NCI-H1436 treated with DMSO at 0.1 percent for 48 hours (cell line): ENCODE measurements around the gene DYSF.
"Not testable (repeated sequence)": the region's sequence is repeated elsewhere in the genome, so short reads cannot be mapped to it uniquely, and the experiment has no call there.

ENCODE experiments used
- DNase-seq: peaks from one replicate; lab custom pipeline; 2025; lab: John Stamatoyannopoulos, UW

The DYSF gene

GRCh38 chr2:71472019-71472418 is 18.7 kb downstream of the DYSF start:
- DNase-seq, result no peak

DNA sequence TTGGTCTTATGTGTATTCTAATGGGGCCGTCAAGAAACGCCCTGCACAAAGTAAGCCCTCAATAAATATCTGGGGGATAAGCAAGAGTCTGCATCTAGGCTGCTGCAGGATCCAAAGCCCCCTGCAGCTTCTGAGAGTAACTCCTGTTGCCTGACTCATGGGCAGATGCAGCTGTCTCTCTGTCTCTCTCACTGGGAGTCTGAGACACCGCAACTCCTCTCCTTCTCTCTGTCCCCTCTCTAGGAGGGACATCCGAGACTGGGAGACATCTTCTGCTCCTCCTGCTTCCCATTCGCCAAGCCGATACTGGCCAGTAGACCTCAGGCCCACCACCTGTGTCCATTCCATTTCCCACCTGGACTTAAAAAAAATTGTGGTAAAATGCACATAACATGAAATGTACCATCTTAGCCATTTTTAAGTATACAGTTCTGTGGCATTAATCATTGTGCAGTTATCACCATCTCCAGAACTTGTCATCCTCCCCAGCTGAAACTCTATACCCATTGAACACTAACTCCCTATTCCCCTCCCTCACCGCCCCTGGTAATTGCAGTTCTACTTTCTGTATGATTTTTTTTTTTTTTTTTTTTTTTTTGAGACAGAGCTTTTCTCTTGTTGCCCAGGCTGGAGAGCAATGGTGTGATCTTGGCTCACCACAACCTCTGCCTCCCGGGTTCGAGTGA is 20.1 kb downstream of the DYSF start:
- no peak for DNase-seq

- DNase-seq, result no peak
These were observed 20.9 kb downstream of the DYSF start for GRCh38 chr2:71474116-71474743.

DNA sequence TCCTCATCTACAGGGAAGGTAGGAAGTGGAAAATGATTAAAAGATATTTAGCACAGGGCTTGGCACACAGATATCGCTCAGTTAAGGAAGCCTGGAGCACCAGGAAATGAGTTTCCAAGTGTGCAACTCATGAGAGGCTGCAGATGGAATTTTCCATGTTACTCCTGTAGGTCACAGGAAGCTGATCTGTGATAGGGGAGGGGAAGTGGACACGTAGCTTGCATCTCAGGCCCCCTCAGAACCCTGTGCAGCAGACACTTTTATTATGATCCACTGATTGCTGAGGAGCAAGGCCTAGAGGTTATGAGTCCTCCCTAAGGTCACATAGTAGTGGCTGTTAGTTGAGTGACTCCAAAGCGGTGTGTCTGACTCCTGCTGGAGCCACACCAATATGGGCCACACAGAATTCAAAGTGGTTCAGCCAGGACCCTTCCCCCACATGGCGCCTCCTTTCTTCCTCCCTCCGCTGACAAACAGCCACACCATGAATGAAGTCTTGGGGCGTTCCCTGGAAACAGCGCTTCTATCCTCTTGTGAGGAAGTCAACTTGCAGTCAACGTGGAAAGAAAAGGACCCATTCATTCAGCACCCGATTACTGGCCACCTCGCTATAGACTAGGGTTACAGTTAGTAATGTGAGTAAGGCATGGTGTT is 21.5 kb downstream of the DYSF start:
- no peak for DNase-seq

- no peak for DNase-seq
These were observed 23.1 kb downstream of the DYSF start for GRCh38 chr2:71476495-71476894.

DNA sequence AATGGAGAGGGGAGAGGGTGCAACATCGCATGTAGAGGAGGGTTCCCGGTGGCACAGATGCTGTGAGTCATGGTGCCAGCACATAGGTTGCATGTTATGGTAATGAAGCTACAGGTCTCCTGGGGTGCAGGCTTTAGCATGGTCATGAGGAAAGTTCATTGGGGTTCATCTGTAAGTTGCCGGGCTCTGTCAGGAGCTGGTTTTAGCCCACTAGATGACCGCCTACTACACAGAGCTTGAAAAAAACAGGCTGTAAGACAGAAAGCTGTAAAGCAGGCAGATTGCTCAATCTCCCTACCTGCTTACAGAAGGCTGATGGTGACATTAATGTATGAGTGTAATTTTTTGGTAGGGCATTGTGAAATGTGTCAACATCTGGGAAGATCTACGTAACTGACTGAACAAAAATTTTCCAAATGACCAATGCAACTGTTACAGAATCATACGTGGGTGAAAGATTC is 23.9 kb downstream of the DYSF start:
- no peak for DNase-seq

GRCh38 chr2:71478806-71479205 is 25.4 kb downstream of the DYSF start:
- no peak for DNase-seq

GRCh38 chr2:71479261-71479660 is 25.9 kb downstream of the DYSF start:
- no peak for DNase-seq

DNA sequence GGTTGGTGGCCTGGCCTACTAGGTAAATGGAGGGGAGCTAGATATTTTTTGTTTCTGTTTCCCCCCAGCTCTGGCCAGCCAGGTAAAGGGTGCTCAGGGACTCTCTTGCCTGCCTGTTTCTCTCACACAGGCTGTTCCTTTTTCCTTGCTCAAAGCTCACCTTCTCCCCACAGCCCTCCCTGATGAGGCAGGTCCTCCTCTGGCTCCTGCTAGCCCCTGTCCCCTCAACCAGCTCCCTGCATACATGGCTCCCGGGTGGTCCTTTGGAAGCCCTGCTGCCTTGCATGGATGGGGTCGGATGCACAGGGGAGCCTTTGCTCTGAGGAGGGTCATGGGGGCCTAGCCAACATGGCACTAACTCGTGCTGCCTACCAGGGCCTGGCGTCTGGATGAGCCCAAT is 27.8 kb downstream of the DYSF start:
- no peak for DNase-seq

DNA sequence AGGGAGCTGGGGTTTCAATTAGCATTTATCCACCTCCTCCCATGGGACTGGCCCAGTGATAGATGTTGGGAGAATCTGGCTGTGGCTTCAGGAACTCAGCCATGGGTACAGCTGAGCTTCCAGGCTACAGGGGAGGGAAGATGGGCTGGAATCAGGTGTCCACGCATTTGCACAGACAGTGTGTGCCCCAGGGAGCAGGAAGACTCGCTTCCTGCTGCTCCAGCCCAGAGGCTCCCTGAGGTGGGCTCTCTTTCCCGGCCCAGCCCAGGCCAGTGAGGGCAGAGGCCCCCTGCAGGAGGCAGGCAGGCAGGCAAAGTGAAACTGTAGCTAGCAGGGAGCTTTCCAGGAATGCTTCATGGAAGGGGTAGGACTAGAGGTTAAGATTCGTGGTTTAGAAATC is 28.7 kb downstream of the DYSF start:
- no peak for DNase-seq

GRCh38 chr2:71483246-71483645 is 29.9 kb downstream of the DYSF start:
- DNase-seq, result no peak

DNA sequence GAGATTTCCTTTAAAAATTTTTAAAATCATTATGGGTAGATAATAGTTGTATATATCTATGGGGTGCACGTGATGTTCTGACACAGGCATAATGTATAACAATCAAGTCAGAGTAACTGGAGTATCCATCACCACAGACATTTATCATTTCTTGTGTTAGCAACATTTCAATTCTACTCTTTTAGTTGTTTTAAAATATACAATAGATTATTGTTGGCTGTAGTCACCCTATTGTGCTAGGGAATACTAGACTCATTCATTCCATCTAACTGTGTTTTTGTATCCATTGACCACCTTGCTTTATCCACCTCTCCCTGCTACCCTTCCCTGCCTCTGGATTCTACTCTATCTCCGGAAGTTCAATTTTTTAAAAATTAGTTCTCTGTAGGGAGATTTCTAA is 31.0 kb downstream of the DYSF start:
- no peak for DNase-seq

- no peak for DNase-seq
These were observed 33.7 kb downstream of the DYSF start for GRCh38 chr2:71486881-71487640.

DNA sequence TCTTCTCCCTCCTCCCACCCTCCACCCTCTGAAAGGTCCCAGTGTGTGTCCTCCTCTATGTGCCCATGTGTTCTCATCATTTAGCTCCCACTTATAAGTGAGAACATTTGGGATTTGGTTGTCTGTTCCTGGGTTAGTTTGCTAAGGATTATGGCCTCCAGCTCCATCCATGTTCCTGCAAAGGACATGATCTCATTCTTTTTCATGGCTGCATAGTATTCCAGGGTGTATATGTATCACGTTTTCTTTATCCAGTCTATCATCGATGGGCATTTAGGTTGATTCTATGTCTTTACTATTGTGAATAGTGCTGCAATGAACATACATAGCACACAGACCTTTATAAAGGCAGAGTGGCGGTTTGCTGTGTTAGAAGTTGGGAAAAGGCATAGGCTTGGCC is 38.2 kb downstream of the DYSF start:
- not testable (repeated sequence) for DNase-seq

DNA sequence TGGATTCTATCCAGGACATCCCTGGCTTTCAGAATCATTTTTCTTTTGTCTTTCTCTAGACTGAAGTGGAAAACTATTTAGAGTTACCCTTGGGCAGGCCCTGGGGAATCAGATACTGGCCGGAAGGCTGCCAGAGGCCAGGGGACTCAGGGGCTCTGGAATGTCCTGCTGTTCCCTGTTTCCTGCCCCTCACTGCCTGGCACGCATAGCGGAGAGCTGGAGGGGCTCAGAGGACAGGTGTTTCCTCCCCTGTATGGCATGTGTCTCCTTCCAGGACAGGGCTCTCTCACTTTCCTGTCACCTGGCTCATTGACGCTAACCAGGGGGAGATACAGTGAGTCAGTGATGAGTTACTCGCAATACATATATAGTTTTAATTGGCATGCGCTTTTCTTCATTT is 38.8 kb downstream of the DYSF start:
- DNase-seq, result no peak

GRCh38 chr2:71494091-71494490 is 40.7 kb downstream of the DYSF start:
- no peak for DNase-seq

- no peak for DNase-seq
These were observed 41.3 kb downstream of the DYSF start for GRCh38 chr2:71494523-71495155.

DNA sequence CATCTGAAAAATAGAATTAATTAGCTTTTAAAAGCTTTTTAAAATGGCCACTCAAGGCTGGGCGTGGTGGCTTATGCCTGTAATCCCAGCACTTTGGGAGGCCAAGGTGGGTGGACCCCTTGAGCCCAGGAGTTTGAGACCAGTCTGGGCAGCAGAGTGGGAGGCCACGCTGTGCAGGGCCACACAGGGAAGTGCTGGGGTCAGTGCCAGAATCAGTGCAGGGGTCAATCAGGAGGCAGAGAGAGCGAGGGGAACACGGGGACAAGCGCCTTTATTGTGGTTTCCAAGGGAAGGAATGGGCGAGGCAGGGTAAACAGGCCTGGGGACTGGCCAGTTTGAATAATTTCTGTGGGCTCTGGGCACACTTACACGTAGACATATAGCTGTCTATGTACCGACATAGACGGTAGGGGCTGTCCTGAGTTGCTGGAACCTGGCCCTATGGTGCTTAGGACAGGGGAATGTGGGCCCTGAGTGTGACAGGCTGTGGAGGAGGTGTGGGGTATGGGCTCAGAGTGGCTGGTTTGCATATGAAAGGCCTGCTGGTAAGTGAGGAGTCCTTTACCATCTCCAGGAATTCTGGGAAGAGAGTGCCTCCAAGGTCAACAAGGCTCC is 42.9 kb downstream of the DYSF start:
- no peak for DNase-seq

DNA sequence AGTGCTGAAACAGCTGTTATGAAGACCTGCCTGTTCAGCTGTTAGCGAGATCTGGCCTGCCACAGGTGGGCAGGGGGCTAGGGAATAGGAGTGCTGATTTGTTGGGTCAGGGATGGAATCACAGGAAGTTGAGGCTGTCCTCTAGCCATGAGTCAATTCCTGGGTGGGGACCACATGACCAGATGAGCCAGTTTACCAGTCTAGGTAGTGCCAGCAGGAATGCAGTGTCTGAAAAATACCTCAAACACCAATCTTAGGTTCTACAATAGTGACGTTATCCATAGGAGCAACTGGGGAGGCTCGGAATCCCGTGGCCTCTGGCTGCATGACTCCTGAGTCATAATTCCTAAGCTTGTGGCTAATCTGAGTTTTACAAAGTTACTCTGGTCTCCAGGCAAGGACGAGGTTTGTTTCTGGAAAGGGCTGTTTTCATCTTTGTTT is 44.9 kb downstream of the DYSF start:
- DNase-seq, result no peak

DNA sequence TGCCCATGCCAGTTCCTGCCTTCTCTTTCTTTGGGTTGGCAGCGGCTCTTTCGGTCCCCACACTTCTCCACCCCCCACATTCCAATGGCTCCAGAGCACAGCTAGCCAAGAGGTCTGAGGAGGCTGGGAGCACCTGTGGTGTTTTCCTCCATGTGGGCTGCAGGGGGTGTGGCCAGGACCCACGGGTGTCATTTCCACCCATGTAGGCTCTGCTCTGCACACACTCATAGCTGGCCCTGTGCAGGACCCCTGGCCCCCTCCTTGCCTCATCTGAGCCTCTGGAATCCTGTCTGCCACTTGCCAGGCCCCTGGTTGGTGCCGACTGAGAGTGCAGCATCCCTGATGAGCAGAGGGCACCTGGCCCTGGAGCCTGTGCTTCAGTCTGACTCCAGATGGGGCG is 46.3 kb downstream of the DYSF start:
- DNase-seq, result no peak

GRCh38 chr2:71500426-71501079 is 47.2 kb downstream of the DYSF start:
- DNase-seq, result no peak
